Stimulated activated CD4-positive, alpha-beta T cell treated with anti-CD3 and anti-CD28 coated beads, Interleukin-15, amount 100 ng/mL, for 24 hours (primary cell): ENCODE results near the gene PSMB10.
A peak's percentile ranks its signal among the peaks of the same experiment; 100 is the strongest.
"Not testable (repeated sequence)": the region's sequence is repeated elsewhere in the genome, so short reads cannot be mapped to it uniquely, and the experiment has no call there.

ENCODE experiments used
- DNase-seq: peaks from one replicate; pipeline ENCODE4 v3.0.0-alpha.2; 2020

PSMB10 gene

GRCh38 chr16:67941469-67942199 is 5.0 kb upstream of the PSMB10 start:
- no peak for DNase-seq

DNA sequence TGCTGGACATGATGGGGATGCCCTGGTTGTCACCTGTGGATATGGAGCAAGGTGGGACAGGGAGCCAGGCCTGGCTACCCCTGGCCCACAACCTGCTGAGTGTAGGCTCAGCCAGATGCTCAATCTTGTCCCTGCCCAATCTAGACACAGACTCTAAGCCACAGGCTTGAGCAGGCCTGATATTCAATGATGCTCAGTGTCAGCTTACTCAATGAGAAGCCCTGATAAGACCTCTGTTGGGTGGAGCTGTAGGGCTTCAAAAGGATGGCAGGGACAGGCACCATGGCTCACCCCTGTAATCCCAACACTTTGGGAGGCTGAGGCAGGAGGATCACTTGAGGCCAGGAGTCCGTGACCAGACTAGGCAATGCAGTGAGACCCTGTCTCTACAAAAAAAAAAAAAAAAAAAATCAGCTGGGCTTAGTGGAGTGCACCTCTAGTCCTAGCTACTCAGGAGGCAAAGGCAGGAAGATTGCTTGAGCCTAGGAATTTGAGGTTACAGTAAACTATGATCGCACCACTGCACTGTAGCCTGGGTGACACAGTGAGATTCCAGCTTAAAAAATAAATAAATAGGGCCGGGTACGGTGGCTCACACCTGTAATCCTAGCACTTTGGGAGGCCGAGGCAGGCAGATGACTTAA is 3.9 kb upstream of the PSMB10 start:
- DNase-seq: no peak

- peak; percentile 77 for DNase-seq
These were observed 3.1 kb upstream of the PSMB10 start for GRCh38 chr16:67939507-67940445.

- not testable (repeated sequence) for DNase-seq
These were observed 1.1 kb upstream of the PSMB10 start for GRCh38 chr16:67937713-67938112.

DNA sequence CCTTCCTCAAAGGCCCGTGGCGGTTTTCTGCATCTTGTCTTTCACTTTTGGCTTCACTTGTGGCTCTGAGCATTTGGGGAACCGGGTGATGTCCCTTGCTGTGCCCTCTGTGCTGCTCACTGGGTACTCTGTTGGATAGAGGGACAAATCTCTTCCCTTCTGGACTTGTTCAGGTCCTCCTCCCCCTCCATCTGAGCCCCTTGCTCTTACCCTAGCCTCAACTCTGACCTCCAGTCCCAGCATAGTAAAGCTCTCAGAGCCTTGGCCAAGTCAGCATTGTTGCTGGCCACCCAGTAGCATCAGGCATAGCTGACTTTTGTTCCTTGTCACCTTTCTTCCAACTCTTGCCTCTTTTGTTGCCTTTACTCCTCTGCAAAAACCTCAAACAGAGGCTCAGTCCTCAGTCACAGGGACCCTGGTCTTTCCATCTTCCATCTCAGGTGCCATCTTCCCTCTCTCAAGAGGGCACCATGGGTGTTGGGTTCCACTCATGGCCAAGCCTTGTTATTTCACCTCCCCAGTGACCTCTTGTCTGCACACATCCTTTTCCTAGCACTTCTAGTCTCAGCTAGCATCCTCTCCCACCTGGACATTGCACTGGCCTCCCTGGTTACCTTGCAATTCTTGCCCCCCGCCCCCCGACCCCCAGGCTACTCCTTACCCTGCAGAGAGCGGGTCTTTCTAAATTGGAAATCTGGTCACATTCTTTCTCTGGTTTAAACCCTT is 393 bp upstream of the PSMB10 start:
- DNase-seq: peak; percentile 83

- DNase-seq: peak; percentile 99
These were observed 1.1 kb downstream of the PSMB10 start for GRCh38 chr16:67935402-67936123.

DNA sequence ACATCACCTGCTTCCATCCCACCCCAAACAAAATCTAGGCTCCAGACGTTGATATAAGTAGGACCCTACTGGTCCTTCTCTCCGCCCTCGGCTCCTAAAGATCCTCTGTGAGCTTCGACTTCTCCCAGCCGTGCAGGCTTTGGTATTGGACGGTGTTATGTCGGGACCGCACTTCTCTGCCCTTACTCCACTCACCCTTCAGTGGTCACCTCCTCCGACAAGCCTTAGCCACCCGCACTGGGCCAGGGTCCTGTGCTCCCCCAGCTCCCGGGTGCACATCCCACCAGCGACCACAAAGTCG is 1.6 kb downstream of the PSMB10 start:
- DNase-seq: no peak

- no peak for DNase-seq
These were observed 2.1 kb downstream of the PSMB10 start for GRCh38 chr16:67934306-67935100.

- DNase-seq: no peak
These were observed 2.8 kb downstream of the PSMB10 start for GRCh38 chr16:67933805-67934204.

DNA sequence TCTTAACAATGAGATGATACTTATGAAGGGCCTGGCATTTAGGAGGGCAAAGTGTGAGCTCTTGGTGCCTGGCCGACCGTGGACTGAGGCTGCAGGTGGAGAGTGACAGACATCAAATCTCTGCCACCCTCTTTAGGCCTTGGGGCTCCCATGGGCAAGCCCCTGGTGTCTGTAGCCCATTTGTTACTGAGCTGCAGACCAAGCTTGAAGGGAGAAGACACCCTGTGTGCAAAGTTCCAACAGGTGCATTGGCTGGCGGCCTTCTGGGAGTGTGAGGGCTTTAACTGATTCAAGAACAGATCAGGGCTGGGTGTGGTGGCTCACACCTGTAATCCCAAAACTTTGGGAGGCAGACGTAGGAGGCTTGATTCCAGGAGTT is 4.2 kb downstream of the PSMB10 start:
- DNase-seq: no peak

DNA sequence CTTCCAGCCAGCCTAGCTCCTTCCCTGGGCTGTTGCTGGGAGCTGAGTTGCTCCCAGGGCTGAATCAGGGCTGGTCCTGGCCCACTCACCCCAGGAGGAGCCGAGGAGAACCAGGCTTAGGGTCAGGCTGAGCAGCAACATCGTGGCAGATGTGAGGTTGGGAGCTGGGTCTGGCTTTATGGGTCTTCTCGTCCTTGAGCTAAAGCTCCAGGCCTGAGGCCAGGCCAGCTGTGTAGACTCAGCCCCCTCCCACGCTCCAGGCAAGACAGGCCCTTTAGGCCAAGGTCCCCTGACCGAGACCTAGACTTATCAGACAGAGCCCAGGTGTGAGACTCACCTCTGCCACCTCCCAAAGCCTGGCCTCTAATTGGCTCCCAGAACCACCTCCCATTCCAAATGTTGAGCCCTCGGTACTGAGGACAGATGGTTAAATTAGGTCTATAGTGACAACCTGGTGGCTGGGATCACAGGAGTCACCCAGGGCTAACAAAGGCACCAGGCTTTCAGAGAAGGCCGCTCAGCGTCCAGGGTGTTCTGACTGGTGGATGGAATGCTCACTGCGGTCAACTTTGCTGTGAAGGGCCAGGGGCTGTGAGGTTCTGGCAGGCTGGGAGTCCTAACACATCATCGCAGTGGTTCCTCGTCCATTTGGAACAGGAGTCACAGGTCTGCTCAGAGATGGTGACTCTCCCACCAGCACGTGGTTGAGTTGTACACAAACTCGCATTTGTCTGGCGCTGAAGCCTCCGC is 4.8 kb downstream of the PSMB10 start, which contains the start of gene CTRL:
Gene CTRL (minus strand): TSS at position 151 of the 750 bp plus-strand sequence. CDS start 10 bp downstream, at position 141.
- no peak for DNase-seq

GRCh38 chr16:67930678-67931211 is 5.9 kb downstream of the PSMB10 start:
- DNase-seq: no peak

- DNase-seq: no peak
These were observed 6.5 kb downstream of the PSMB10 start for GRCh38 chr16:67930191-67930590.

GRCh38 chr16:67928561-67929364 is 7.9 kb downstream of the PSMB10 start:
- DNase-seq: peak; percentile 85

- DNase-seq: no peak
These were observed 8.5 kb downstream of the PSMB10 start for GRCh38 chr16:67928147-67928546.

DNA sequence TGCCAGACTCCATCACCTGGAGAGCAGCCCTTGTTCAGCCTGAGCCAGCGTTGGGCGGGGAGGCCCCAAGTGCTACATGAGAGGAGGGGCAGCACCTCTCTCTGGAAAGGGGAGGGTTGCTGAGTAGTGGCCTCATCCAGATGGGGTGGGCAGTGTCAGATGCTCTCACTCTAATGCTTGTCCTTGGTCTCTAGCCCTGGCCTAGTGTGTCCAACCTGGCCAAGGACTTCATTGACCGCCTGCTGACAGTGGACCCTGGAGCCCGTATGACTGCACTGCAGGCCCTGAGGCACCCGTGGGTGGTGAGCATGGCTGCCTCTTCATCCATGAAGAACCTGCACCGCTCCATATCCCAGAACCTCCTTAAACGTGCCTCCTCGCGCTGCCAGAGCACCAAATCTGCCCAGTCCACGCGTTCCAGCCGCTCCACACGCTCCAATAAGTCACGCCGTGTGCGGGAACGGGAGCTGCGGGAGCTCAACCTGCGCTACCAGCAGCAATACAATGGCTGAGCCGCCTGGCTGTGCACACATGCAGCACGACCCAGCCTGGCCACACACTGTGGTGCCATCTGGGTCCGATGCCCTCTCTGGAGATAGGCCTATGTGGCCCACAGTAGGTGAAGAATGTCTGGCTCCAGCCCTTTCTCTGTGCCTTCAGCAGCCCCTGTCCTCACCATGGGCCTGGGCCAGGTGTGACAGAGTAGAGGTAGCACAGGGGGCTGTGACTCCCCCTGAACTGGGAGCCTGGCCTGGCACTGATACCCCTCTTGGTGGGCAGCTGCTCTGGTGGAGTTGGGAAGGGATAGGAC is 9.3 kb downstream of the PSMB10 start:
- DNase-seq: no peak

- DNase-seq: no peak
These were observed 10.4 kb downstream of the PSMB10 start for GRCh38 chr16:67926181-67926750.
